CD4-positive, alpha-beta memory T cell (primary cell): ENCODE measurements around the gene HIGD1B. TPM values are rescaled to one million over a fixed set of nuclear protein-coding genes. Genes with fewer than 3 reads are reported as not detected.
A peak's percentile ranks its signal among the peaks of the same experiment; 100 is the strongest.

Experiments
- CTCF ChIA-PET: fragments of 350-600 bp; sonication (Branson Sonifier 250); formaldehyde crosslinking; loops from one replicate; lab custom pipeline; 2021; ENCODE audit warnings: inconsistent platforms; ENCODE audit not compliant: partially characterized antibody; lab: Charles Lee
- POLR2A ChIA-PET: fragments of 350-600 bp; sonication (Branson Sonifier 250); formaldehyde crosslinking; loops from one replicate; lab custom pipeline; 2021; ENCODE audit not compliant: partially characterized antibody; lab: Charles Lee
- DNase-seq, 5 donors: peaks; one replicate each; pipeline versions ENCODE4 v3.0.0 to v3.0.0-alpha.2; 2020 to 2022; ENCODE audit warnings: mixed read lengths in 1 of 5
- H3K27ac ChIP-seq: one replicate; pipeline ENCODE4 v1.7.0; 2013; ENCODE audit warnings: low read depth, low read length
- H3K27me3 ChIP-seq: 2 replicates; pipeline ENCODE4 v1.7.0; 2013; ENCODE audit warnings: mild to moderate bottlenecking, low read length, moderate library complexity; ENCODE audit not compliant: insufficient read depth
- H3K36me3 ChIP-seq: 2 replicates; pipeline ENCODE4 v1.7.0; 2013; ENCODE audit warnings: mild to moderate bottlenecking, low read length, moderate library complexity; ENCODE audit not compliant: insufficient read depth
- H3K4me1 ChIP-seq: 2 replicates; pipeline ENCODE4 v1.7.0; 2013; ENCODE audit warnings: mild to moderate bottlenecking, low read length, moderate library complexity; ENCODE audit not compliant: insufficient read depth
- H3K4me3 ChIP-seq, 2 donors: one replicate each; pipeline ENCODE4 v1.7.0; 2013; ENCODE audit warnings: low read length in 2 of 2, mild to moderate bottlenecking in 1 of 2
- H3K9me3 ChIP-seq, 2 donors: one replicate each; pipeline ENCODE4 v1.7.0; 2013; ENCODE audit warnings: low read length in 2 of 2, control low read depth in 1 of 2; ENCODE audit not compliant: control insufficient read depth in 1 of 2
- H3K27ac Mint-ChIP-seq, 7 donors: one replicate each; pipeline ENCODE4 v1.8.0; 2020 to 2021; ENCODE audit warnings: mixed read lengths in 7 of 7, mild to moderate bottlenecking in 6 of 7, inconsistent platforms in 3 of 7, moderate library complexity in 3 of 7
- H3K27me3 Mint-ChIP-seq, 2 donors: one replicate each; pipeline ENCODE4 v1.8.0; 2020 to 2021; ENCODE audit warnings: mixed read lengths in 2 of 2
- H3K36me3 Mint-ChIP-seq, 2 donors: one replicate each; pipeline ENCODE4 v1.8.0; 2020 to 2021; ENCODE audit warnings: mixed read lengths in 2 of 2, inconsistent platforms in 1 of 2, mild to moderate bottlenecking in 1 of 2
- H3K4me1 Mint-ChIP-seq, 4 donors: one replicate each; pipeline ENCODE4 v1.8.0; 2020 to 2021; ENCODE audit warnings: mixed read lengths in 4 of 4, mild to moderate bottlenecking in 1 of 4
- H3K4me3 Mint-ChIP-seq, 8 donors: one replicate each; pipeline ENCODE4 v1.8.0; 2020 to 2021; ENCODE audit warnings: mixed read lengths in 8 of 8, mild to moderate bottlenecking in 7 of 8, moderate library complexity in 6 of 8, inconsistent platforms in 3 of 8
- H3K9me3 Mint-ChIP-seq, 8 donors: one replicate each; pipeline ENCODE4 v1.8.0; 2020 to 2021; ENCODE audit warnings: mixed read lengths in 8 of 8, mild to moderate bottlenecking in 5 of 8, inconsistent platforms in 3 of 8, moderate library complexity in 1 of 8
- intact Hi-C: fragments of 100-400 bp; cut with micrococcal nuclease; formaldehyde crosslinking; loops from one replicate; pipeline ENCODE4 v1.15.1; 2023
- polyA plus RNA-seq, 2 donors: library from polyadenylated mRNA; unstranded; fragments of 300-500 nt; fragmentation: Illumina TruSeq; gene quantifications; one replicate each; pipeline ENCODE4 v1.2.3, GENCODE V29; 2021
- total RNA-seq, 2 experiments: library from RNA; stranded (reverse); gene quantifications; one replicate each; pipeline ENCODE4 v1.2.3, GENCODE V29; 2021

Gene HIGD1B
- total and polyA plus RNA-seq, 4 experiments from 2014 or later, result not detected

- no peak overlapping the region for H3K27ac ChIP-seq
- no peaks in the 10 kb centered on the region for H3K27me3 ChIP-seq
- CTCF ChIA-PET, result no interaction called here
- Mint-ChIP-seq H3K4me3 (no peak overlapping the region), H3K27ac (peak overlapping the region in 4 of 7 donors; percentile 32 to 69 (median 46)), H3K27me3 (no peaks in the 10 kb centered on the region), H3K36me3 (peaks cover 34 to 56% of the 10 kb centered on the region in 2 donors), H3K4me1 (peaks cover 0 to 2% (median 0%) of the 10 kb centered on the region in 4 donors), H3K9me3 (no peaks in the 10 kb centered on the region)
- H3K36me3 ChIP-seq, result peaks cover 38% of the 10 kb centered on the region
- intact Hi-C loops, result no loop called here
- no peak overlapping the region for H3K4me3 ChIP-seq
- H3K4me1 ChIP-seq, result no peaks in the 10 kb centered on the region
- H3K9me3 ChIP-seq, result no peaks in the 10 kb centered on the region
- POLR2A ChIA-PET, result no interaction called here
- no peak for DNase-seq
These were observed 2.3 kb downstream of the HIGD1B start for GRCh38 chr17:44850025-44850424.

DNA sequence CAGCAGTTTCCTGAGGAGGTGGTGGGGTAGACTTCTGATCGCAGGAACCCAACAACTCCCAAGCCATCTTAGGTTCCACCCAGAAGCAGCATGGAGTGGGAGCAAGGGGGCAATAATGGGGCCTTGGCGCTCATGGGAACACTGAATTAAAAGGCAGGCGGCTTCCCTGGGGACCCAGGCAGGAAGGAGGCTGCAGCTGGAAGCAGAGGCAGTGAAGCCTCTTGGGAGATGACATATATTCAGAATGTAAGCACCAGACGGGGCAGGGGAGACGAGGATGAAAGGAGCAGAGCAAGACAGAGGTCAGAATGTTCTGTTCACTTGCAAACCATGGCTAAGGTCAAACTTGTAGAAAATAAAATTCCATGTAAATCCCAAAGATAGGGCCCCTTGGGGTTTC is 2.9 kb downstream of the HIGD1B start:
- intact Hi-C loops, result no loop called here
- Histone ChIP-seq H3K36me3 (peaks cover 44% of the 10 kb centered on the region), H3K4me3 (no peak overlapping the region), H3K27me3 (no peaks in the 10 kb centered on the region), H3K9me3 (no peaks in the 10 kb centered on the region), H3K27ac (no peak overlapping the region), H3K4me1 (no peaks in the 10 kb centered on the region)
- Mint-ChIP-seq H3K27ac (peak overlapping the region in 3 of 7 donors; percentile 8 to 50 (median 48)), H3K27me3 (no peaks in the 10 kb centered on the region), H3K36me3 (peaks cover 34 to 59% of the 10 kb centered on the region in 2 donors), H3K4me3 (no peak overlapping the region), H3K4me1 (peaks cover 0 to 2% (median 0%) of the 10 kb centered on the region in 4 donors), H3K9me3 (no peaks in the 10 kb centered on the region)
- ChIA-PET CTCF (no interaction called here), POLR2A (no interaction called here)
- no peak for DNase-seq

DNA sequence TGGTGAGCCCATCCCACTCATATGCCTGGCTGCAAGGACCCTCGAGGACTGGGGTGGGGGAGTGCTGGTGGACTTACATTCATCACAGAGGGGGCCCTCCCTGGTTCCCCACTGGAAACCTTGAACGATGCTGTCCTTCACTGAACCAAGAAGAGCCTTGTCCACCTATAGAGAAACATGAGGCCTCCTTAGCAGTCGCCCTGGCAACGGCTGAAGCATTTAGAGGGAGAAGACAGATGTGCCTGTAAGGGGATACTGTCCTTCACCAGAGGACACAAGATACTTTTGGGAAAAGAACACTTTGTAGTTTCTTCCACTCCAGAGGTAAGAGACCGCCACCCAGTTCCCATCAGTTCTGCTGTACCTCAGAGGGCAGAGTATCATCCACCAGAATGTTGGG is 6.5 kb downstream of the HIGD1B start:
- peaks cover 45 to 71% of the 10 kb centered on the region in 2 donors for H3K36me3 Mint-ChIP-seq
- no peaks in the 10 kb centered on the region for H3K9me3 Mint-ChIP-seq
- H3K4me3 Mint-ChIP-seq, result no peak overlapping the region
- ChIA-PET CTCF (no interaction called here), POLR2A (interaction anchor here (0.6 kb wide), 1 partner anchor 19 kb away, joined by 3 read pairs; no protein-coding TSS in a partner anchor)
- H3K4me1 Mint-ChIP-seq, result no peaks in the 10 kb centered on the region
- H3K27ac ChIP-seq, result no peak overlapping the region
- intact Hi-C loops, result no loop called here
- no peak for DNase-seq
- no peaks in the 10 kb centered on the region for H3K27me3 ChIP-seq
- H3K27ac Mint-ChIP-seq, result peak overlapping the region in 1 of 7 donors; percentile 12
- peaks cover 70% of the 10 kb centered on the region for H3K36me3 ChIP-seq
- no peaks in the 10 kb centered on the region for H3K9me3 ChIP-seq
- H3K27me3 Mint-ChIP-seq, result no peaks in the 10 kb centered on the region
- H3K4me3 ChIP-seq, result no peak overlapping the region
- H3K4me1 ChIP-seq, result no peaks in the 10 kb centered on the region

- no peak overlapping the region for H3K4me3 Mint-ChIP-seq
- ChIA-PET POLR2A (no interaction called here), CTCF (interaction anchor here (16.3 kb wide), 1 partner anchor 84 kb away, joined by 263 read pairs; no protein-coding TSS in a partner anchor)
- peaks cover 84% of the 10 kb centered on the region for H3K36me3 ChIP-seq
- H3K9me3 Mint-ChIP-seq, result peaks cover 0 to 2% (median 0%) of the 10 kb centered on the region in 8 donors
- no peak overlapping the region for H3K4me3 ChIP-seq
- peak overlapping the region in 4 of 7 donors; percentile 19 to 71 (median 47) for H3K27ac Mint-ChIP-seq
- DNase-seq, result no peak
- H3K4me1 Mint-ChIP-seq, result peaks cover 0 to 4% (median 0%) of the 10 kb centered on the region in 4 donors
- H3K27me3 Mint-ChIP-seq, result no peaks in the 10 kb centered on the region
- H3K27ac ChIP-seq, result no peak overlapping the region
- H3K4me1 ChIP-seq, result no peaks in the 10 kb centered on the region
- H3K27me3 ChIP-seq, result no peaks in the 10 kb centered on the region
- peaks cover 53 to 74% of the 10 kb centered on the region in 2 donors for H3K36me3 Mint-ChIP-seq
- H3K9me3 ChIP-seq, result no peaks in the 10 kb centered on the region
- intact Hi-C loops, result no loop called here
These were observed 12.0 kb downstream of the HIGD1B start for GRCh38 chr17:44859701-44860100.

DNA sequence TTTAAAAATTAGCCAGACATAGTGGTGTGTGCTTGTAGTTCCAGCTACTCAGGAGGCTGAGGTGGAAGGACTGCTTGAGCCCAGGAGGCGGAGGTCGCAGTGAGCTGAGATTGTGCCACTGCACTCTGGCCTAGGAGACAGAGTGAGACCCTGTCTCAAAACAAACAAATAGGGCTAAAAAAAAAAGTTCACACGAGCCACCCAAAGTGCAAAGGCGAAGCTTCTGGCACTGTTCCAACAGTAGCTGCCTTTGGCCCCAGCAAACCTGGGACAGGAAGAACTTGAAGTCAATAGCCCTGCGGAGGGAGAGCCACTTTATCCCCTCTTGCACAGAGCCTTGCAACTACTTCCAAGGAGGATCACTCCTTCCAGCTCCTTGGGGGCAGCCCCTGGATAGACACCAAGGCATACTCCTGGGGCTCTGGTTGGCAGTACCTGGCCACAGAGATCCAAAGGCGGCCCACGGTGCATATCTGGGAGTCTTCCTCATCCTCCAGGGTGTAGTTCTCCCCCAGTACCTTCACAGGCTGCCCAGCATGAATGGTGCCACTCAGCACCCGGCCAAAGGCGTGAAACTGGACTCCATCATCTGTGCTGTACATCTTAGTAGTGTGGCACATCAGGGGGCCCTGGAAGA is 14.7 kb downstream of the HIGD1B start:
- ChIA-PET CTCF (interaction anchor here (1.1 to 16.3 kb wide), 2 partner anchors 10 to 86 kb away, joined by 4 to 263 read pairs; no protein-coding TSS in a partner anchor), POLR2A (no interaction called here)
- Mint-ChIP-seq H3K36me3 (peaks cover 51 to 79% of the 10 kb centered on the region in 2 donors), H3K27me3 (no peaks in the 10 kb centered on the region), H3K9me3 (peaks cover 0 to 2% (median 0%) of the 10 kb centered on the region in 8 donors), H3K27ac (no peak overlapping the region), H3K4me3 (no peak overlapping the region), H3K4me1 (peaks cover 0 to 4% (median 0%) of the 10 kb centered on the region in 4 donors)
- peaks cover 70% of the 10 kb centered on the region for H3K36me3 ChIP-seq
- intact Hi-C loops, result no loop called here
- H3K9me3 ChIP-seq, result no peaks in the 10 kb centered on the region
- no peaks in the 10 kb centered on the region for H3K27me3 ChIP-seq
- no peak overlapping the region for H3K4me3 ChIP-seq
- H3K4me1 ChIP-seq, result no peaks in the 10 kb centered on the region
- no peak overlapping the region for H3K27ac ChIP-seq
- no peak for DNase-seq

GRCh38 chr17:44863061-44863918 is 15.6 kb downstream of the HIGD1B start:
- Histone ChIP-seq H3K4me3 (no peak overlapping the region), H3K9me3 (no peaks in the 10 kb centered on the region), H3K4me1 (no peaks in the 10 kb centered on the region), H3K27ac (no peak overlapping the region), H3K27me3 (no peaks in the 10 kb centered on the region), H3K36me3 (peaks cover 75% of the 10 kb centered on the region)
- Mint-ChIP-seq H3K4me1 (peaks cover 0 to 4% (median 0%) of the 10 kb centered on the region in 4 donors), H3K27ac (no peak overlapping the region), H3K9me3 (peaks cover 0 to 2% (median 0%) of the 10 kb centered on the region in 8 donors), H3K27me3 (no peaks in the 10 kb centered on the region), H3K36me3 (peaks cover 58 to 85% of the 10 kb centered on the region in 2 donors), H3K4me3 (no peak overlapping the region)
- DNase-seq, result no peak
- ChIA-PET CTCF (interaction anchor here (1.1 to 16.3 kb wide), 3 partner anchors 9 to 87 kb away, joined by 4 to 263 read pairs (median 6); no protein-coding TSS in a partner anchor), POLR2A (no interaction called here)
- intact Hi-C loops, result no loop called here

GRCh38 chr17:44864831-44865230 is 17.1 kb downstream of the HIGD1B start:
- ChIA-PET CTCF (interaction anchor here (0.7 to 16.3 kb wide), 13 partner anchors 9 to 265 kb away, joined by 3 to 263 read pairs (median 4); partner anchors contain the start of gene HIGD1B), POLR2A (interaction anchor here (0.7 to 1.3 kb wide), 4 partner anchors 87 to 157 kb away, joined by 3 to 6 read pairs (median 4); no protein-coding TSS in a partner anchor)
- H3K27me3 ChIP-seq, result no peaks in the 10 kb centered on the region
- H3K4me1 Mint-ChIP-seq, result peaks cover 0 to 4% (median 0%) of the 10 kb centered on the region in 4 donors
- no peak overlapping the region for H3K4me3 ChIP-seq
- peaks cover 61 to 87% of the 10 kb centered on the region in 2 donors for H3K36me3 Mint-ChIP-seq
- H3K27me3 Mint-ChIP-seq, result no peaks in the 10 kb centered on the region
- peaks cover 0 to under 1% (median 0%) of the 10 kb centered on the region in 8 donors for H3K9me3 Mint-ChIP-seq
- H3K4me1 ChIP-seq, result no peaks in the 10 kb centered on the region
- DNase-seq, result no peak
- intact Hi-C loops, result loop anchor here (1.0 kb wide), 2 partner anchors 86 to 90 kb away; no protein-coding TSS in a partner anchor
- H3K4me3 Mint-ChIP-seq, result no peak overlapping the region
- H3K27ac ChIP-seq, result no peak overlapping the region
- peaks cover 75% of the 10 kb centered on the region for H3K36me3 ChIP-seq
- no peaks in the 10 kb centered on the region for H3K9me3 ChIP-seq
- H3K27ac Mint-ChIP-seq, result no peak overlapping the region
